ENCODE data around the gene DLST.

Gene DLST

GRCh38 chr14:74898694-74899093 is 17.0 kb downstream of the DLST start:
- TF ChIP-seq, protein P1, sequence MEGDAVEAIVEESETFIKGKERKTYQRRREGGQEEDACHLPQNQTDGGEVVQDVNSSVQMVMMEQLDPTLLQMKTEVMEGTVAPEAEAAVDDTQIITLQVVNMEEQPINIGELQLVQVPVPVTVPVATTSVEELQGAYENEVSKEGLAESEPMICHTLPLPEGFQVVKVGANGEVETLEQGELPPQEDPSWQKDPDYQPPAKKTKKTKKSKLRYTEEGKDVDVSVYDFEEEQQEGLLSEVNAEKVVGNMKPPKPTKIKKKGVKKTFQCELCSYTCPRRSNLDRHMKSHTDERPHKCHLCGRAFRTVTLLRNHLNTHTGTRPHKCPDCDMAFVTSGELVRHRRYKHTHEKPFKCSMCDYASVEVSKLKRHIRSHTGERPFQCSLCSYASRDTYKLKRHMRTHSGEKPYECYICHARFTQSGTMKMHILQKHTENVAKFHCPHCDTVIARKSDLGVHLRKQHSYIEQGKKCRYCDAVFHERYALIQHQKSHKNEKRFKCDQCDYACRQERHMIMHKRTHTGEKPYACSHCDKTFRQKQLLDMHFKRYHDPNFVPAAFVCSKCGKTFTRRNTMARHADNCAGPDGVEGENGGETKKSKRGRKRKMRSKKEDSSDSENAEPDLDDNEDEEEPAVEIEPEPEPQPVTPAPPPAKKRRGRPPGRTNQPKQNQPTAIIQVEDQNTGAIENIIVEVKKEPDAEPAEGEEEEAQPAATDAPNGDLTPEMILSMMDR (IDR thresholded peaks at IDR 0.05; ENCODE audit: control extremely low read depth, extremely low read depth, low read depth, missing control alignments), result no peak
- DNase-seq (ENCODE audit: extremely low spot score), result no peak
- CTCF ChIA-PET, result interaction anchor here (1.1 to 17.5 kb wide), 5 partner anchors 16 to 190 kb away, joined by 3 to 542 read pairs (median 3); no protein-coding TSS in a partner anchor
- POLR2A ChIA-PET, result interaction anchor here (1.2 kb wide), 1 partner anchor 20 kb away, joined by 4 read pairs; no protein-coding TSS in a partner anchor

- ChIA-PET CTCF (interaction anchor here (6.1 to 17.5 kb wide), 4 partner anchors 11 to 46 kb away, joined by 81 to 542 read pairs (median 178); partner anchors contain the start of genes DLST, PROX2 and RPS6KL1), POLR2A (no interaction called here)
- TF ChIP-seq, protein P1 (IDR thresholded peaks at IDR 0.05; ENCODE audit: control extremely low read depth, extremely low read depth, low read depth, missing control alignments), result no peak
- DNase-seq (ENCODE audit: extremely low spot score), result no peak
Observed at GRCh38 chr14:74902941-74903705, 21.4 kb downstream of the DLST start.

GRCh38 chr14:74904635-74905503 is 23.2 kb downstream of the DLST start:
- ChIA-PET CTCF (interaction anchor here (0.6 to 17.5 kb wide), 31 partner anchors 8 to 399 kb away, joined by 3 to 542 read pairs (median 4); partner anchors contain the start of genes DLST, PROX2, RPS6KL1 and YLPM1), POLR2A (interaction anchor here (0.7 to 1.4 kb wide), 2 partner anchors 22 to 43 kb away, joined by 3 to 4 read pairs; no protein-coding TSS in a partner anchor)
- TF ChIP-seq, protein P1 (IDR thresholded peaks at IDR 0.05; ENCODE audit: control extremely low read depth, extremely low read depth, low read depth, missing control alignments), result no peak

GRCh38 chr14:74905595-74906142 is 24.0 kb downstream of the DLST start:
- POLR2A ChIA-PET, result interaction anchor here (0.5 to 1.4 kb wide), 3 partner anchors 23 to 1119 kb away, joined by 3 to 5 read pairs (median 4); no protein-coding TSS in a partner anchor

More at GRCh38 chr14:74904635-74905503, 23.2 kb downstream of the DLST start:
- DNase-seq (ENCODE audit: extremely low spot score), result no peak

GRCh38 chr14:74906925-74907521 is 25.3 kb downstream of the DLST start:
- POLR2A ChIA-PET, result no interaction called here
- no peak for DNase-seq (ENCODE audit: extremely low spot score)

More at GRCh38 chr14:74905595-74906142, 24.0 kb downstream of the DLST start:
- DNase-seq (ENCODE audit: extremely low spot score), result peak; percentile 82
- TF ChIP-seq, protein P1 (IDR thresholded peaks at IDR 0.05; ENCODE audit: control extremely low read depth, extremely low read depth, low read depth, missing control alignments), result peak; percentile 88
- CTCF ChIA-PET, result interaction anchor here (0.6 to 17.5 kb wide), 42 partner anchors 9 to 398 kb away, joined by 3 to 542 read pairs (median 4); partner anchors contain the start of genes DLST, LTBP2, PROX2 and RPS6KL1

More at GRCh38 chr14:74906925-74907521, 25.3 kb downstream of the DLST start:
- CTCF ChIA-PET, result interaction anchor here (1.2 to 17.5 kb wide), 13 partner anchors 10 to 298 kb away, joined by 3 to 542 read pairs (median 33); partner anchors contain the start of genes DLST, PROX2 and RPS6KL1
- TF ChIP-seq, protein P1 (IDR thresholded peaks at IDR 0.05; ENCODE audit: control extremely low read depth, extremely low read depth, low read depth, missing control alignments), result peak; percentile 8

All from GM10248 (cell line).